Ectodermal cell (in vitro differentiated cells): ENCODE measurements around the gene RNF157.
A peak's percentile ranks its signal among the peaks of the same experiment; 100 is the strongest.
"Not testable (repeated sequence)": the region's sequence is repeated elsewhere in the genome, so short reads cannot be mapped to it uniquely, and the experiment has no call there.

ENCODE experiments used
- H3K27ac ChIP-seq: 2 replicates; pipeline ENCODE4 v1.7.0; 2013; ENCODE audit warnings: mild to moderate bottlenecking, low read depth, low read length; ENCODE audit not compliant: insufficient read depth, poor library complexity, severe bottlenecking
- H3K27me3 ChIP-seq: 2 replicates; pipeline ENCODE4 v1.7.0; 2013; ENCODE audit warnings: mild to moderate bottlenecking, low read length; ENCODE audit not compliant: insufficient read depth, control insufficient read depth, poor library complexity, severe bottlenecking
- H3K36me3 ChIP-seq: one replicate; pipeline ENCODE4 v1.7.0; 2013; ENCODE audit warnings: low read length; ENCODE audit not compliant: control insufficient read depth, insufficient read depth
- H3K4me1 ChIP-seq: one replicate; pipeline ENCODE4 v1.7.0; 2013; ENCODE audit warnings: low read length; ENCODE audit not compliant: control insufficient read depth, insufficient read depth
- H3K4me3 ChIP-seq: 2 replicates; pipeline ENCODE4 v1.7.0; 2013; ENCODE audit warnings: low read depth, low read length, control low read depth; ENCODE audit not compliant: insufficient read depth
- H3K9me3 ChIP-seq: 2 replicates; pipeline ENCODE4 v1.7.0; 2013; ENCODE audit warnings: mild to moderate bottlenecking, low read length, moderate library complexity; ENCODE audit not compliant: control insufficient read depth
- WGBS, 2 experiments: methylation state at CpG; one replicate each; pipeline ENCODE4 v1.1.7; 2013; ENCODE audit warnings: missing lambda C conversion rate in 2 of 2; 5-methylcytosine and 5-hydroxymethylcytosine counted together

The RNF157 gene

GRCh38 chr17:76268991-76269981 is 29.0 kb upstream of the RNF157 start:
- no peaks in the 10 kb centered on the region for H3K36me3 ChIP-seq
- 78 to 79% methylated on average over 12 of the region's 12 CpGs for WGBS, 2 experiments
- no peak overlapping the region for H3K4me3 ChIP-seq
- no peak overlapping the region for H3K27ac ChIP-seq
- no peaks in the 10 kb centered on the region for H3K27me3 ChIP-seq
- H3K4me1 ChIP-seq, result peaks cover 34% of the 10 kb centered on the region
- no peaks in the 10 kb centered on the region for H3K9me3 ChIP-seq

GRCh38 chr17:76268015-76268749 is 27.9 kb upstream of the RNF157 start:
- Histone ChIP-seq H3K4me1 (peaks cover 34% of the 10 kb centered on the region), H3K4me3 (no peak overlapping the region), H3K9me3 (no peaks in the 10 kb centered on the region), H3K36me3 (no peaks in the 10 kb centered on the region), H3K27ac (no peak overlapping the region), H3K27me3 (no peaks in the 10 kb centered on the region)
- 52 to 53% methylated on average over 8 to 9 of the region's 9 CpGs for WGBS, 2 experiments

- not testable (repeated sequence) for H3K9me3 ChIP-seq, H3K27me3 ChIP-seq, H3K36me3 ChIP-seq, H3K4me3 ChIP-seq, H3K27ac ChIP-seq
- 92 to 93% methylated on average over 13 of the region's 13 CpGs for WGBS, 2 experiments
- H3K4me1 ChIP-seq, result peaks cover 34% of the 10 kb centered on the region
Measured at GRCh38 chr17:76267581-76268001, 27.3 kb upstream of the RNF157 start.

DNA sequence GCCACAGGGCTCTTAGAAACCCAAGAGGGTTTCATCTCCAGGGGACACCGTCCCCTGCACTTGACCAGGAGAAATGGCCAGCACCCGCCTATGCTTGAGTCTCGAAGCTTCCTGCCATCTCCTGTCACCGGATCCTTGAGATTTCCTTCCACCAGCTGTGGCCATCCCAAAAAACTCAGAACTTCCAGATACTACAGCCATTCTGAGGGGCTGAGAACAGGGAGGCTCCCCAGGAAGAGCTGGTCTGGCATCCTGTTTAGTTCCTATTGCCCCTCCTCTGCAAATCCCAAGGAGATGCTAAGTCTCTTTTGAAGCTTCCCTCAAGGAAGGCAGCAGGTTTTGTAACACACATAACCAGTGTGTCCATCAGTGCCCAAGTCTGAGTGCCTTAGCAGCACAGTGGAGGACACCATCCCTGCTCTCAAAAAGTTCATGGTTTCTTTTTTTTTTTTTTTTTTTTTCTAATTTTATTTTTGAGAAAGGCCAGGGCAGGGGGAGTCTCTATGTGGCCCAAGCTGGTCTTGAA is 26.8 kb upstream of the RNF157 start:
- H3K9me3 ChIP-seq, result no peaks in the 10 kb centered on the region
- no peak overlapping the region for H3K27ac ChIP-seq
- peak overlapping the region; percentile 74 for H3K4me3 ChIP-seq
- 85 to 97% methylated on average over 4 of the region's 4 CpGs for WGBS, 2 experiments
- H3K4me1 ChIP-seq, result peaks cover 30% of the 10 kb centered on the region
- H3K36me3 ChIP-seq, result no peaks in the 10 kb centered on the region
- H3K27me3 ChIP-seq, result no peaks in the 10 kb centered on the region

GRCh38 chr17:76266244-76266938 is 26.1 kb upstream of the RNF157 start:
- Histone ChIP-seq H3K4me1 (peaks cover 29% of the 10 kb centered on the region), H3K36me3 (no peaks in the 10 kb centered on the region), H3K27ac (peak overlapping the region; percentile 13), H3K9me3 (no peaks in the 10 kb centered on the region), H3K4me3 (peak overlapping the region; percentile 74), H3K27me3 (no peaks in the 10 kb centered on the region)
- 14% methylated on average over 11 to 12 of the region's 12 CpGs for WGBS, 2 experiments

GRCh38 chr17:76265624-76266243 is 25.4 kb upstream of the RNF157 start:
- Histone ChIP-seq H3K4me3 (peak overlapping the region; percentile 74), H3K27me3 (no peaks in the 10 kb centered on the region), H3K4me1 (peaks cover 29% of the 10 kb centered on the region), H3K36me3 (no peaks in the 10 kb centered on the region), H3K27ac (peak overlapping the region; percentile 13), H3K9me3 (no peaks in the 10 kb centered on the region)
- 0% methylated on average over 76 of the region's 76 CpGs for WGBS, 2 experiments

DNA sequence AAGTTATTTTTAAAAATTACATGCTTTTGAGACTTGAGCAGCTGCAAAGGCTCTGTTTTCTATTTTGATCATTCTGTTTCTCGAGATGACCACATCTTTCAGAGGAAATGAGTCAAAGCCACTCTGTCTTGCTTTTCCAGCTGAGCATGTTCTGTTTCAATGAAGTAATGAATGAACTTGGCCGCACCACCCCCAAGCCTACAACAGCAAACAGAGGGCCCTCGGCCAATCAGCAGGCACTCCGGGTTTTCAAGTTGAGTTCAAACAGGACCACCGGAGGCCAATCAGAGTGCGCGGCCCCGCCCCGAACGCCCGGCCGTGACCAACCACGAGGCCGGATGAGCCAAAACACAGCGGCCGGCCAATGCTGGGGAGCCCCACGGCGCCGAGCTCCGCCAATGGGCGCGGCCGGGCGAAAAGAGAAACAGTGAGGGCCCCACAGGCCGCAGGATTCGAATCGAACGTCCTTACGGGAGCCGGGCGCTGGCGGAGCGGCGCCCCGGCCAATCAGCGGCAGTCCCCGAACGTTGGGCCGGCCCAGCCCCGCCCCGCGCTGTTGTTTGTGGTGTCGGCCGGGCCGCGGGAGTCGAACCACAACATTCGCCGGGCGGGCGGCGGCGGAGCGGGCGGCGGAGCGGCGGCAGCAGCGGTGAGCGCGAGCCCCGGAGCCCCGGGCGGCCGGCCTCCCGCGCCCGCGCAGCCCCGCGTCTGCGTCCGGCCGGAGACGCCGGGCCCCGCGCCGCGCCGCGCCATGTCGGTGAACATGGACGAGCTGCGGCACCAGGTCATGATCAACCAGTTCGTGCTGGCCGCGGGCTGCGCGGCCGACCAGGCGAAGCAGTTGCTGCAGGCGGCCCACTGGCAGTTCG is 24.7 kb upstream of the RNF157 start, which contains the start of gene UBALD2:
Gene UBALD2 (plus strand): TSS at position 594 of the 869 bp plus-strand sequence. CDS start 158 bp downstream, at position 752.
- Histone ChIP-seq H3K27ac (peak within 1 kb of the TSS; percentile 13), H3K36me3 (no peaks in the 10 kb centered on the region), H3K4me3 (peak within 1 kb of the TSS; percentile 74), H3K9me3 (no peaks in the 10 kb centered on the region), H3K4me1 (peaks cover 29% of the 10 kb centered on the region), H3K27me3 (no peaks in the 10 kb centered on the region)
- 0% methylated on average over 94 of the region's 94 CpGs for WGBS, 2 experiments

- no peaks in the 10 kb centered on the region for H3K9me3 ChIP-seq
- no peaks in the 10 kb centered on the region for H3K36me3 ChIP-seq
- no peaks in the 10 kb centered on the region for H3K27me3 ChIP-seq
- WGBS, 2 experiments, result 83 to 84% methylated on average over 6 to 9 of the region's 9 CpGs
- H3K4me3 ChIP-seq, result no peak overlapping the region
- peaks cover 27% of the 10 kb centered on the region for H3K4me1 ChIP-seq
- no peak overlapping the region for H3K27ac ChIP-seq
Measured at GRCh38 chr17:76264425-76264754, 24.1 kb upstream of the RNF157 start.

DNA sequence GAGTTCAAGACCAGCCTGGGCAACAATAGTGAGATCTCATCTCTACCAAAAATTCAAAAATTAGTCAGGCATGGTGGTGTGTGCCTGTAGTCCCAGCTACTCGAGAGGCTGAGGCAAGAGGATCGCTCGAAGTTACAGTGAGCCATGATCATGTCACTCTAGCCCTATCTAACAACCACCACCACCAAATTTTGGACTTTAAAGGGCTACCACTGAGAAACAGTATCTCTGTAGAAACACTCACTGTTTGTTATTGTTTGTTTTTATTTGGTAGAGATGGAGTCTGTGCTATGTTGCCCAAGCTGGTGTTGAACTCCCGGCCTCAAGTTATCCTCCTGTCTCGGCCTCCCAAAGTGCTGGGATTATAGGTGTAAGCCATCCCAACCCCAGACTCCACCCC is 23.6 kb upstream of the RNF157 start:
- H3K27ac ChIP-seq, result no peak overlapping the region
- H3K4me1 ChIP-seq, result peaks cover 26% of the 10 kb centered on the region
- 90 to 96% methylated on average over 5 of the region's 5 CpGs for WGBS, 2 experiments
- H3K36me3 ChIP-seq, result no peaks in the 10 kb centered on the region
- no peaks in the 10 kb centered on the region for H3K27me3 ChIP-seq
- no peaks in the 10 kb centered on the region for H3K9me3 ChIP-seq
- no peak overlapping the region for H3K4me3 ChIP-seq
